GM18868 (cell line): ENCODE results near the gene EPG5.

ENCODE experiments used
- ATAC-seq: cut with Tn5 transposase; IDR thresholded peaks from one replicate; pipeline ENCODE4 v1.9.1; 2021; ENCODE audit warnings: mild to moderate bottlenecking, moderate library complexity; ENCODE audit not compliant: unreplicated experiment

Gene EPG5

GRCh38 chr18:45920367-45920766 is 46.8 kb downstream of the EPG5 start:
- ATAC-seq: no peak

DNA sequence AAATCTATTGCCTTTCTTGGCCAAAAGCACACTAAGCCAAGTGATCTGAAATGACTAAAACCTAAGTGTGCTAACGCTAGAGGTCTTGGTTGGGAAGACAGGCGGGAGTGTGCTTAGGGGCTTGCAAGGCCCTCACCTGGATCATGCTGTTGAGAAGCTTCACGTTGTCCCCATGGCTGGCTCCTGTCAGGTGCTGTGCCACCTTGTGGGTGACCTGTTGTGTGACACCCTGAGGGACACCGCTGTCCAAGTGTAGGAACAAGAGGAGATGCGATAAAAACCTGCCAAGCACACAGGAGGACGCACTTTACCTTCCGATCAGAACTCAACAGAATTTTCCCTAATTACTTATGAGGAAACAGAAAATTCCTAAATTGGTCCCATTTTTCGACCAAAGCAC is 50.8 kb downstream of the EPG5 start:
- no peak for ATAC-seq

DNA sequence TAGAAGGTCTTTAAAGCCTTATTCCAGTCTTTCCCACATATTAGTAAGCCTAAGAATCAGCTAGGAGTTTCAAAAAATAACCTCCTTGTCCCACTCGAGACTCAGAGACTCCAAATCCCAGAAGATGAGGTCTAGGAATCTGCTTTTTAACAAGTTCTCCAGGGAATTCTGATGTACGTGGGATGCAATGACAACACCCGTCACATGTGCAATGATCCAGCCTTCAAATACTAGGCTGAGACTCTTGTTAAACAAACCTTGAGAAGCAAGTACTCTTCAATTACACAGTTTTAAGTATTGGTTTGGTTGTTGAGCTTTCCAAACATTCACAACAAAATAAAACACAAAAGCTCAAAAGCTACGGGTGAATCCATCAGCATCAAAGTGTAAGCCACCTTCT is 53.9 kb downstream of the EPG5 start:
- no peak for ATAC-seq

GRCh38 chr18:45910405-45911023 is 56.6 kb downstream of the EPG5 start:
- peak; percentile 92 for ATAC-seq

DNA sequence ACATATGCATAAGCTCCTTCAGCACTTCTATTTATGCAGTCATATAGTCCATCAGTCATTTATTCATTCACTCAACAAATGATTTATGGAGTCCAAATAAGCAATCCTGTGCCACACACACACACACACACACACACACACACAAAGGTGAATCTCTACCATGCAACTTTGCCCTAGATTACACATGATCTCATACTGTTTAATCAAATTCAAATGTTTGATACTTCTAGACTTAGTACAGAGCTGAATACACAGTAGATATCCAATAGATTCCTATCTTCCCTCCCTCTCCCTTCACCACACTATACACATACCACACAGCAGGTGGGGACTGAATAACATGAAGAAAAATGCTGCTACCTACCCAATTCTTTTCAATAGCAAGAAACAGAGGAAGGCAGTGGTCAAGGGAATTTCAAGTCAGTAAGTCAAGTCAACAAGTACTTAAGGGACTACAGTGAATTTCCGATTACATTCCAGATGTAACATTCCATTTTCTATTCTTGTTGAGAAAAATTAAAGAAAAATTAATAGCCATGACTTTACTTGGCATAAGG is 65.4 kb downstream of the EPG5 start:
- no peak for ATAC-seq

- ATAC-seq: no peak
Measured at GRCh38 chr18:45900623-45901022, 66.5 kb downstream of the EPG5 start.

DNA sequence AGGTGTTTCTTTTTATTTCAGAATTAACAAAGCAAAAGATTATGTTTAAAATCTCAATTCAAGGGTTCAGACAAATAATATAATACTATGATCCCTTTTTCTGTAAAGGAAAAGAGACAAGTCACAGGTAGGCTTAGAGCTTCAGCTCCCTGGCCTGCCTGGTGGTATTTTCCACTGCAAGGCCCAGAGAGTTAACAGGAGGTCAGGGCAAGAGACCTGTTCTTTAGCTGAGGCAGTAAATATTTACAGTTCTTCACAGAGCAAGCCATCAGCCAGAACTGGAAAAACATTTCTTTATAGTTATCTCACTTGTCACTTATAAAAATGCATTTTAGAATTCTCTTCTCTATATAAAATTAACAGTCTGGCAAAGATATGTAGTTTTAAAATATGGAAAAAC is 70.1 kb downstream of the EPG5 start:
- ATAC-seq: no peak

- ATAC-seq: no peak
Measured at GRCh38 chr18:45896452-45896851, 70.7 kb downstream of the EPG5 start.

GRCh38 chr18:45895339-45895738 is 71.8 kb downstream of the EPG5 start:
- ATAC-seq: no peak

- ATAC-seq: no peak
Measured at GRCh38 chr18:45894818-45895217, 72.3 kb downstream of the EPG5 start.

- ATAC-seq: no peak
Measured at GRCh38 chr18:45891806-45892205, 75.3 kb downstream of the EPG5 start.

- no peak for ATAC-seq
Measured at GRCh38 chr18:45890606-45891005, 76.5 kb downstream of the EPG5 start.

- no peak for ATAC-seq
Measured at GRCh38 chr18:45889419-45890064, 77.6 kb downstream of the EPG5 start.

- ATAC-seq: no peak
Measured at GRCh38 chr18:45887585-45887984, 79.5 kb downstream of the EPG5 start.

- ATAC-seq: no peak
Measured at GRCh38 chr18:45880876-45881558, 86.1 kb downstream of the EPG5 start.

GRCh38 chr18:45879681-45880655 is 87.2 kb downstream of the EPG5 start:
- peak; percentile 89 for ATAC-seq

DNA sequence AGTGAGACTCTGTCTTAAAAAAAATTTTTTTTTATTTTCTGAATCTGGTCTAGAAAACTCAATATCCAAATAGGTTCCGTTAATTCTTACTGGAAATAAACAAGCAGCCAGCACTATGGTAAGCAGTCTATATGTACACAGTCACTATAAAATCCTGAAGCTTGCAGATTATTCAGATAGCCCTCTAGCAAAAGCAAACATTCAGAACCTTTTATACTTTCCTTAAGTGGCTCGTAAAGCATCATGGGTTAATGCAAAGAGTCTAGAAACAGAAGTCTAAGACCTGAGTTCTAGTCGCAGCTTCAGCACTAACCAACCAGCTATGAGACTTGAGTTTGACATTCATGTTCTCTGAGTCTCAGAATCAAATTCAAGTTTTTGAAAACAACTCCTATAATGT is 89.7 kb downstream of the EPG5 start:
- no peak for ATAC-seq

GRCh38 chr18:45876161-45876560 is 91.0 kb downstream of the EPG5 start:
- ATAC-seq: no peak

DNA sequence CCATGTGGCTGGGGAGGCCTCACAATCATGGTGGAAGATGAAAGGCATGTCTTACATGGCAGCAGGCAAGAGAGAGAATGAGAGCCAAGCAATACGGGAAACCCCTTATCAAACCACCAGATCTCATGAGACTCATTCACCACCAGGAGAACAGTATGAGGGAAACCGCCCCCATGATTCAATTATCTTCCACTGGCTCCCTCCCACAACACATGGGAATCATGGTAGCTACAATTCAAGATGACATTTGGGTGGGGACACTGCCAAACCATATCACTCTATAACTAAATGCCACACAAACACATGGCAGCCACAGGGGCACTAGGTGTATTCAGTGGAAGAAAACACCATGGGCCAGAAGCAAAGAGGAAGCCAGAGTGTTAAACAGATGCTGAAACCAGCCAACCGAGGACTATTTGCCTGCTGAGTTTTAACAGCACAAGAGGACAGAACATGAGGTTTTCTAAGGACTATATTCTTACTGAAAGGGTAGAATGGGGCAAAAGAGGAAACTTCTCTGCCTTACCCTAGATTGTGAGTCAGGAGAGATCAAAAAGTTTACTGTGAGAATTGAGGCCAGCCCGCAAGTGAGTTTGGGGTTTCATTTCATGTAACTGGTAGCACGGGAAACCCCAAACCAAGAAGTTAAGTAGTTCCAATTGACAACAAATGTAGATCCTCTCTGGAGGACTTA is 92.5 kb downstream of the EPG5 start:
- ATAC-seq: peak; percentile 94

- ATAC-seq: no peak
Measured at GRCh38 chr18:45871431-45872084, 95.6 kb downstream of the EPG5 start.
